HG03108 (cell line): Measurements from ENCODE around the gene SLC25A13.

ENCODE experiments used
- ATAC-seq: cut with Tn5 transposase; IDR thresholded peaks from one replicate; pipeline ENCODE4 v1.9.1; 2021; ENCODE audit warnings: moderate library complexity; ENCODE audit not compliant: unreplicated experiment

The SLC25A13 gene

GRCh38 chr7:96244244-96244991, 77.5 kb downstream of the SLC25A13 start:
- no peak for ATAC-seq

DNA sequence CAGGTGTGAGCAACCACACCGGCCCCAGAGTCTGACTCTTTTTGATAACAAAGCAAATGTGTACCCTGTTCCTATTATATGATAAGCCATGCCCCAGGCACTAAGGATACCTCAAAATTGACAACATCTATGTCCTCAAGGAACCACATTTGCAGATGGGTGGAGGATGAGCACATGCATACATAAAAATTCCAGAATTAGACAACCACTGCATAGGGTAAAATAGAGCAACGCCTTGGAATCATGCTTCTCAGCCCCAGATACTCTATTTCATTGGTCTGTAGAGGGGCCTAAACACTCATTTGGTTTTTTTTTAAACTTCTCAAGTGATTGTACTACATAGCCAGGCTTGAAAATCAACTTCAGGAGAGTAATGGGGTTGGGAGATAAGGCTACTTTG, 78.7 kb downstream of the SLC25A13 start:
- no peak for ATAC-seq

DNA sequence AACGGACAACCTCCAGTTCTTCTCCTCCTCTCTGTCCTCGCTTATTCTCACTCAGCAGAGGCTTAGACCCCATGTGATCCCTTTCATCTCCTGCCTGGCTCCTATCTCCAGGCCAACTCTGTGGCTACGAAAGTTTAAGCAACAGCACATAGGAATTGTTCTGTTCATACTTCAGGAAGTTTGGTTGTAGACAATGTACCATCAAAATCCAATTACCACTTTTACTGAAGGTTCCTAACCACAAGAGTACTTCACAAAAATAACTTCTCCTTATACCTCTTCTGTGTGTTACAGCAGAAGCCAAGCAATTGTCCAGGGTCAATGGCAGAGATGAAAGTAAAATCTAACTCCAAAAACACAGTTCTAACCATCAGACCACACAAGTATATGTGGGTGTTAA, 80.0 kb downstream of the SLC25A13 start:
- no peak for ATAC-seq

- ATAC-seq: no peak
Measured at GRCh38 chr7:96238976-96239766, 82.7 kb downstream of the SLC25A13 start.

GRCh38 chr7:96238474-96238873, 83.4 kb downstream of the SLC25A13 start:
- ATAC-seq: no peak

DNA sequence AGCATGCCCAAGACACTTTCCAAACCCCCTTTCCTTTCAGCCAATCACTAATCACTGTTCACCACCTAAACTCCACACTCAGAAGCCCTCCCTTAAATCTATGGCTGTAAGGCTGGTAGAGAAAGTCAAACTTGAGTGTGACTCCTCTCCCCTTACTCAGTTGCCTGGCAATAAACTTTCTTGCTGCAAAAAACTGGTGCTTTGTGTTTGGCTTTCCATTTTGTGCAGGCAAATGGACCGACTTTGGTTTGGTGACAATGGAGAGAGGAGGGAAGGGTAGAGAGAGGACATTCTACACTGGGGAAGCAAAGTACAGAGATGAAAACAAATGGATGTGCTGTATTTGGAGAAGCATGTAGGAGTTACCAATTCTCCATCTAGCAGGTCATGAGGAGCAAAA, 84.9 kb downstream of the SLC25A13 start:
- no peak for ATAC-seq

DNA sequence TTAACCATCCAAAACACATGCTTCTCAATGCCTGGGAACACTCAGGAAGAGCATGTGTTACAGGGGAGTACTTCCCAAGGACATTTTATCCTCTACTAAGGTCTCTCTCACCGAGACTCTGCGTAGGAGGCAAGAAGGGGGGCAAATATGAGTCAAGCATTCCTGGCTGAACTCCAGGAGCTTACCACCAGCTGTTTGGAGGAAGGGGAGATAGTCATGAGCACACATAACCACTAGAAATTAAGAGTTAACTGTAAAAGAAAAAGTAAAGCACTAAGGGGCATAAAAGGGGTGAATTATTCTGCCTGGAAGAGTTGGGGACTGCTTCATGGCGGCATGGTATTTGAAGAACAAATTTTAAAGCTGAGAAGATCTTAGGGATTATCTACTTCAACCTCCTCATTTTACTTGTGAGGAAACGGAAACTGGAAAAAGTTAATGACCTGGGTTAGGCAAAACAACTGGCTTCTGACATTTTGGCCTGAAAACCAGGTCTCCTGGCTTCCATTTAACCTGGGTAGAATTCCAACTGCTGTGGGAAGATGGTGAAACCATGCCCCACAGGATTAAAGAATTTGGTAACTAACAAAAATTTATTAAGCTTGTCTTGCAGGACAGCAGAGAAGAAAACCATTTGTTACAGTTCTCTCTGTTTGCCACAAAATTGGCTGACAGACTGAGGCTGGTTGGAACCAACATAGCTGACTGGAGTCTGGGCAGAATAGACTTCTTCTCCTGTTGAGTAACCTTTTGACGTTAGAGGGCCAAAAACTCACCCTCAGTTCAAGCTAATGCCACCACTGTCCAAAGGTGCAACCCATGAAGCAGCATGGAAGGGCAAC, 85.5 kb downstream of the SLC25A13 start:
- no peak for ATAC-seq

- ATAC-seq: peak; percentile 54
Measured at GRCh38 chr7:96235281-96235680, 86.6 kb downstream of the SLC25A13 start.

- ATAC-seq: no peak
Measured at GRCh38 chr7:96233528-96234154, 88.3 kb downstream of the SLC25A13 start.

DNA sequence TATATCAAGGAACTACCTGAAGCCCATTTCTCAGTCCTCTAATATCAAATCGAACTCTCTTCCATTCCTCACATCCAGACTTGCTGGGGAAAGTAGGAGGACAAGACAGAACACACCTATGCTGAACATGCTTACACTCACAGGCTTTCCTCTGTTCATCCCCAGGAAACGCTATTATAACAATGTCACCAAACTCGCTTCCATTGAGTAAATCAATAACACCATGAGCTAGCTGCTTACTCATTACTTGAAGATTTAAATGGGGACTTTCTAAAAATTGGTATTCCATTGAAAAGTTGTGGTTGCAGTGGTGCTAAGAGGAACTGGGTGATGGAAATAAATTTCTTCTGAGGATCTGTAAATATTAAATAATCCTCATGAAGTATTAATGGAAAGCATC, 88.8 kb downstream of the SLC25A13 start:
- ATAC-seq: no peak

GRCh38 chr7:96228760-96229159, 93.1 kb downstream of the SLC25A13 start:
- no peak for ATAC-seq

- ATAC-seq: no peak
Measured at GRCh38 chr7:96225251-96225650, 96.6 kb downstream of the SLC25A13 start.

GRCh38 chr7:96224685-96225084, 97.2 kb downstream of the SLC25A13 start:
- ATAC-seq: no peak

GRCh38 chr7:96224073-96224472, 97.8 kb downstream of the SLC25A13 start:
- no peak for ATAC-seq

- no peak for ATAC-seq
Measured at GRCh38 chr7:96221888-96222287, 100.0 kb downstream of the SLC25A13 start.

GRCh38 chr7:96219378-96220130, 102.3 kb downstream of the SLC25A13 start:
- ATAC-seq: no peak

- ATAC-seq: no peak
Measured at GRCh38 chr7:96218664-96219243, 103.1 kb downstream of the SLC25A13 start.

GRCh38 chr7:96217147-96217546, 104.8 kb downstream of the SLC25A13 start:
- ATAC-seq: no peak

- no peak for ATAC-seq
Measured at GRCh38 chr7:96216373-96216772, 105.5 kb downstream of the SLC25A13 start.

- no peak for ATAC-seq
Measured at GRCh38 chr7:96212474-96212873, 109.4 kb downstream of the SLC25A13 start.
